ENCODE data around the gene ABRACL. TPM values are rescaled to one million over a fixed set of nuclear protein-coding genes. Genes with fewer than 3 reads are reported as not detected.
"Not testable (repeated sequence)": the region's sequence is repeated elsewhere in the genome, so short reads cannot be mapped to it uniquely, and the experiment has no call there.

ABRACL gene
- 34.8 and 51.5 TPM in 2 replicates for total RNA-seq (2014; rRNA removed)
- polyA plus RNA-seq (2012), result 62.4 TPM

- DNase-seq (ENCODE audit: low read depth), result peak; percentile 44
These were observed at the start of gene ABRACL for GRCh38 chr6:139028658-139029469. ABRACL (plus strand) TSS chr6:139028745; CDS start chr6:139034161, 5,416 bp downstream.

GRCh38 chr6:138979365-138979764, 49.2 kb upstream of the ABRACL start:
- no peak for DNase-seq (ENCODE audit: low read depth)

- DNase-seq (ENCODE audit: low read depth), result no peak
These were observed 48.5 kb upstream of the ABRACL start for GRCh38 chr6:138979813-138980668.

- no peak for DNase-seq (ENCODE audit: low read depth)
These were observed 47.1 kb upstream of the ABRACL start for GRCh38 chr6:138981416-138981815.

GRCh38 chr6:138986578-138986977, 42.0 kb upstream of the ABRACL start:
- DNase-seq (ENCODE audit: low read depth), result no peak

- no peak for DNase-seq (ENCODE audit: low read depth)
These were observed 41.4 kb upstream of the ABRACL start for GRCh38 chr6:138987080-138987642.

GRCh38 chr6:138987643-138988468, 40.7 kb upstream of the ABRACL start, which contains the start of gene REPS1:
REPS1 (minus strand) TSS chr6:138988253; CDS start chr6:138987682, 571 bp downstream.
- peak; percentile 86 for DNase-seq (ENCODE audit: low read depth)

- DNase-seq (ENCODE audit: low read depth), result no peak
These were observed 40.1 kb upstream of the ABRACL start for GRCh38 chr6:138988469-138988834.

- DNase-seq (ENCODE audit: low read depth), result no peak
These were observed 39.2 kb upstream of the ABRACL start for GRCh38 chr6:138989098-138989983.

GRCh38 chr6:138991206-138991605, 37.3 kb upstream of the ABRACL start:
- DNase-seq (ENCODE audit: low read depth), result no peak

- not testable (repeated sequence) for DNase-seq (ENCODE audit: low read depth)
These were observed 35.6 kb upstream of the ABRACL start for GRCh38 chr6:138992965-138993364.

GRCh38 chr6:138993410-138993809, 35.1 kb upstream of the ABRACL start:
- DNase-seq (ENCODE audit: low read depth), result not testable (repeated sequence)

- DNase-seq (ENCODE audit: low read depth), result no peak
These were observed 32.0 kb upstream of the ABRACL start for GRCh38 chr6:138996524-138996923.

GRCh38 chr6:138997136-138997535, 31.4 kb upstream of the ABRACL start:
- no peak for DNase-seq (ENCODE audit: low read depth)

- no peak for DNase-seq (ENCODE audit: low read depth)
These were observed 28.4 kb upstream of the ABRACL start for GRCh38 chr6:138999949-139000725.

- DNase-seq (ENCODE audit: low read depth), result no peak
These were observed 24.8 kb upstream of the ABRACL start for GRCh38 chr6:139003751-139004150.

GRCh38 chr6:139006477-139006876, 22.1 kb upstream of the ABRACL start:
- DNase-seq (ENCODE audit: low read depth), result no peak

GRCh38 chr6:139007428-139007827, 21.1 kb upstream of the ABRACL start:
- no peak for DNase-seq (ENCODE audit: low read depth)

GRCh38 chr6:139008117-139008516, 20.4 kb upstream of the ABRACL start:
- DNase-seq (ENCODE audit: low read depth), result no peak
